Brain microvascular endothelial cell (primary cell): ENCODE data around the gene BACH1.

Source experiments
- DNase-seq: peaks from one replicate; pipeline ENCODE4 v3.0.0-alpha.2; 2020
- H3K27ac ChIP-seq: fragments of 250-450 bp; sonication (Bioruptor Pico); 2 replicates; pipeline ENCODE4 v1.5.1; 2020; ENCODE audit warnings: mild to moderate bottlenecking, moderate library complexity
- H3K27me3 ChIP-seq: fragments of 250-450 bp; sonication (Bioruptor Pico); replicated peaks from 2 replicates; pipeline ENCODE4 v1.5.1; 2020; ENCODE audit warnings: mild to moderate bottlenecking
- H3K36me3 ChIP-seq: fragments of 250-450 bp; sonication (Bioruptor Pico); replicated peaks from 2 replicates; pipeline ENCODE4 v1.5.1; 2020; ENCODE audit warnings: mild to moderate bottlenecking
- H3K4me3 ChIP-seq: 2 replicates; pipeline ENCODE4 v1.5.1; 2011; ENCODE audit warnings: low read depth, mild to moderate bottlenecking, control low read depth, low read length, moderate library complexity
- in situ Hi-C: cut with HindIII; loops from 2 replicates; pipeline ENCODE4 v1.10.0; 2017; ENCODE audit warnings: low sequenced_read_pairs, low pct_ligation_motif_present
- TF ChIP-seq, protein P1 (sequence below): IDR thresholded peaks from 2 replicates; pipeline ENCODE4 v1.5.1; 2011; ENCODE audit warnings: low read depth, mild to moderate bottlenecking, moderate library complexity, low read length, control low read depth, inconsistent platforms; ENCODE audit errors: missing control alignments

Gene BACH1

DNA sequence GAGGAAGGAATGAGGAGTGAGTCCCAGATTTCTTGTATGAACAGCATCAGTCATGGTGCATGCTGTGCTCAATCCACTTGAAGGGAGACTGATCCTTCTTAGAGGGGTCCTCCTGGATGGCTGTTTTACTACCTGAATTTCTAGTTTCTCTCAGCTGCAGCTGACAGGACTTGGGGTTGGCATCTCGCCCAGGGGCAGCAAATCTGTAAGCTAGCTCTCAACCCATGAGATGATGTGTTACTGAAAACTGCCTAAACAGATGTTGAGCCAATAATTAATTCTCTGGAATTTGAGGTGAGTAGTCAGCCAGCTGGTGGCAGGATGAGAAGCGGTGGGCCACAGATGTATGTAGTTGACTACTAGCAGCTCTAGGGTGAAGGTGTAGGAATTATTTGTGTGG lies 19.6 kb downstream of the BACH1 start:
- in situ Hi-C loops: no loop called here
- H3K36me3 ChIP-seq: peaks cover 20% of the 10 kb centered on the region
- H3K27me3 ChIP-seq: no peaks in the 10 kb centered on the region
- TF ChIP-seq, protein P1, sequence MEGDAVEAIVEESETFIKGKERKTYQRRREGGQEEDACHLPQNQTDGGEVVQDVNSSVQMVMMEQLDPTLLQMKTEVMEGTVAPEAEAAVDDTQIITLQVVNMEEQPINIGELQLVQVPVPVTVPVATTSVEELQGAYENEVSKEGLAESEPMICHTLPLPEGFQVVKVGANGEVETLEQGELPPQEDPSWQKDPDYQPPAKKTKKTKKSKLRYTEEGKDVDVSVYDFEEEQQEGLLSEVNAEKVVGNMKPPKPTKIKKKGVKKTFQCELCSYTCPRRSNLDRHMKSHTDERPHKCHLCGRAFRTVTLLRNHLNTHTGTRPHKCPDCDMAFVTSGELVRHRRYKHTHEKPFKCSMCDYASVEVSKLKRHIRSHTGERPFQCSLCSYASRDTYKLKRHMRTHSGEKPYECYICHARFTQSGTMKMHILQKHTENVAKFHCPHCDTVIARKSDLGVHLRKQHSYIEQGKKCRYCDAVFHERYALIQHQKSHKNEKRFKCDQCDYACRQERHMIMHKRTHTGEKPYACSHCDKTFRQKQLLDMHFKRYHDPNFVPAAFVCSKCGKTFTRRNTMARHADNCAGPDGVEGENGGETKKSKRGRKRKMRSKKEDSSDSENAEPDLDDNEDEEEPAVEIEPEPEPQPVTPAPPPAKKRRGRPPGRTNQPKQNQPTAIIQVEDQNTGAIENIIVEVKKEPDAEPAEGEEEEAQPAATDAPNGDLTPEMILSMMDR: no peak
- no peak overlapping the region for H3K4me3 ChIP-seq
- no peak overlapping the region for H3K27ac ChIP-seq
- DNase-seq: no peak

DNA sequence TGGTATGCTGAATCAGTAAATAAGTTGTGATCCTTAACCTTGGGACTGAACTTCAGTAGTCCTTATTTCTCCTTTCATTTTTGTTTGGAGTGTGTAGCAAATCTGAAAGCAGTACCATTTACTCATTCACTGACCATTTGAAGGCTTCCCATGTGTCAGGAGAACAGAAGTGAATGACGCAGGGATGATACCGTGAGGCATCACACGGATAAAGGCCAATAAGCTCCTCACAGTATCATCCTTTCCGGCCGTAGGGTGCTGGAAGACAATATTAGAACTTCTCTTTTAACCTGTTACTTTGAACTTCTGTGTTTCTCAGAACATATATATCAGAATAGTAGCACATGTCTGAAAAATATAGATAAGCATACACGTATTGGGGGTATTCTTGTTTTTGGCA lies 21.3 kb downstream of the BACH1 start:
- no peak overlapping the region for H3K4me3 ChIP-seq
- in situ Hi-C loops: no loop called here
- TF ChIP-seq, protein P1: no peak
- DNase-seq: no peak
- peaks cover 25% of the 10 kb centered on the region for H3K36me3 ChIP-seq
- no peak overlapping the region for H3K27ac ChIP-seq
- no peaks in the 10 kb centered on the region for H3K27me3 ChIP-seq

DNA sequence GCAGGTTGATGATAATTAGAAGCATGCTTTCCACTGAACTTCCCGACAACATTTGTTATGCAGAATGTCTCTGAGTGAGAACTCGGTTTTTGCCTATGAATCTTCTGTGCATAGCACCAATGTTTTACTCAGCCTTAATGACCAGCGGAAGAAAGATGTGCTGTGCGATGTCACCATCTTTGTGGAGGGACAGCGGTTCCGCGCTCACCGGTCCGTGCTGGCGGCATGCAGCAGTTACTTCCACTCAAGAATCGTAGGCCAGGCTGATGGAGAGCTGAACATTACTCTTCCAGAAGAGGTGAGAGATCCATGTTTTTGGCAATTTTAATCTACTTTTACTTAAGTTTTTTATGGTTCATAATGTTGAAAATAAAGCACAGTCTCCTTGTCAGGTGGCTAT lies 22.5 kb downstream of the BACH1 start:
- H3K36me3 ChIP-seq: peaks cover 31% of the 10 kb centered on the region
- in situ Hi-C loops: no loop called here
- no peak for DNase-seq

DNA sequence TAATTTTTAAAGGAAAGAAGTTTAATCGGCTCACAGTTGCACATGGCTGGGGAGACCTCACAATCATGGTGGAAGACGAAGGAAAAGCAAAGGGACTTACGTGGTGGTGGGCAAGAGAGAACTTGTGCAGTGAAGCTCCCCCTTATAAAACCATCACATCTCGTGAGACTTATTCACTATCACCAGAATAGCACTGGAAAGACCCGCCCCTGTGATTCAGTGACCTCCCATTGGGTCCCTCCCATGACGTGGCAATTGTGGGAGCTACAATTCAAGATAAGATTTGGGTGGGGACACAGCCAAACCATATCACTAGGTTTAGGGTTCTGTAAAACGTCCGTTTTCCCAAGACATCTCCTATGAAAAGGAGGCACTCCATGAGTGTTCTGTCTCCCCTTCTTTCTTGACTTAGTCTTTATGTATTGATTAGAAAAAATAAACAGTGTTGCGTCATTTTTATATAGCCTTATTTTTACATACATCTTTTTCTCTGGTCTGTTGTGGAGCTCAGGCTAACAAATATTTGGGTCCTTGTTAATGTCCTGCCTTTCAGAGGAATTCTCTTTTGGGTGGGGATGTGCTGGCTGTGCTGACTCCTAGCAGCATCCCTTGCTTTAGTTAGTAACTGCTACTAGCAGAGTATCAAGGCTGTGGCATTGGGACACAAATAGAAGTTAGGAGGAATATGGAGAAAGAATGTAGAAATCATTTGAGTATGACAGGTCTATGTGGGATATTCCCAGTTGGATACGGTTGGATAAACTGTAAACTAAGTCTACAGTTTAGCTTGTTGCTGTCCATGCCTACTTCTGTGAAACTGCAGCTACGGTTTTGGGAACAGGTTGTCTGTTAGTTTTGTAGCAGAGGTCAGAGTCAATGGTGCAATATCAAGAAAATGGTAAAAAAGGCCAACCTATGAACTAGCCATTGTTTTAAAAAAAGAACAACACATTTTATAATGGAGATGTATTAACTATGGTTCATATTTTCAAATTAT lies 23.5 kb downstream of the BACH1 start:
- DNase-seq: no peak
- TF ChIP-seq, protein P1: no peak
- in situ Hi-C loops: no loop called here
- Histone ChIP-seq H3K4me3 (no peak overlapping the region), H3K27ac (no peak overlapping the region), H3K27me3 (no peaks in the 10 kb centered on the region), H3K36me3 (peaks cover 39% of the 10 kb centered on the region)

More for the DNA sequence above, 22.5 kb downstream of the BACH1 start:
- Histone ChIP-seq H3K27me3 (no peaks in the 10 kb centered on the region), H3K4me3 (no peak overlapping the region), H3K27ac (no peak overlapping the region)
- TF ChIP-seq, protein P1: no peak

DNA sequence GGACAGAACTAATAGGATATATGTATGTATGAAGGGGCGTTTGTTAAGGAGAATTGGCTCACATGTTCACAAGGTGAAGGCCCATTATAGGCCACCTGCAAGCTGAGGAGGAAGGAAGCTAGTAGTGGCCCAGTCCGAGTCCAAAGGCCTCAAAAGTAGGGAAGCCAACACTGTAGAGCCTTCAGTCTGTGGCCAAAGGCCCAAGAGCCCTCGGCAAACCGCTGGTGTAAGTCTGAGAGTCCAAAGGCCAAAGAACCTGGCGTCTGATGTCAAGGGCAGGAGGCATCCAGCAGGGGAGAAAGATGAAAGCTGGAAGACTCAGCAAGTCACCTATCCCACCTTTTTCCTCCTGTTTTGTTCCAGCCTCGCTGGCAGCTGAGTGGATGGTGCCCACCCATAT lies 24.5 kb downstream of the BACH1 start:
- Histone ChIP-seq H3K27me3 (no peaks in the 10 kb centered on the region), H3K36me3 (peaks cover 47% of the 10 kb centered on the region), H3K4me3 (no peak overlapping the region), H3K27ac (no peak overlapping the region)
- TF ChIP-seq, protein P1: no peak
- no peak for DNase-seq
- in situ Hi-C loops: no loop called here
